IPS-18a (cell line): ENCODE data around the gene C2orf49.
"Not testable (repeated sequence)": the region's sequence is repeated elsewhere in the genome, so short reads cannot be mapped to it uniquely, and the experiment has no call there.

Source experiments
- H3K27ac ChIP-seq: one replicate; pipeline ENCODE4 v1.5.1; 2013; ENCODE audit warnings: low read length
- H3K27me3 ChIP-seq: one replicate; pipeline ENCODE4 v1.6.1; 2013; ENCODE audit warnings: mild to moderate bottlenecking, low read length; ENCODE audit not compliant: control insufficient read depth, insufficient read depth
- H3K36me3 ChIP-seq: one replicate; pipeline ENCODE4 v1.6.1; 2013; ENCODE audit warnings: low read depth, low read length; ENCODE audit not compliant: control insufficient read depth
- H3K4me1 ChIP-seq: one replicate; pipeline ENCODE4 v1.6.1; 2013; ENCODE audit warnings: low read depth, low read length; ENCODE audit not compliant: control insufficient read depth
- H3K4me3 ChIP-seq: one replicate; pipeline ENCODE4 v1.5.1; 2013; ENCODE audit warnings: low read length
- H3K9ac ChIP-seq: one replicate; pipeline ENCODE4 v1.6.1; 2013; ENCODE audit warnings: mild to moderate bottlenecking, low read length, moderate library complexity
- H3K9me3 ChIP-seq: one replicate; pipeline ENCODE4 v1.6.1; 2013; ENCODE audit warnings: low read depth, low read length; ENCODE audit not compliant: control insufficient read depth

Gene C2orf49

GRCh38 chr2:105323111-105323510 lies 14.2 kb upstream of the C2orf49 start:
- no peaks in the 10 kb centered on the region for H3K36me3 ChIP-seq
- H3K4me1 ChIP-seq, result peaks cover 11% of the 10 kb centered on the region
- no peak overlapping the region for H3K9ac ChIP-seq
- no peak overlapping the region for H3K4me3 ChIP-seq
- no peaks in the 10 kb centered on the region for H3K27me3 ChIP-seq
- H3K9me3 ChIP-seq, result no peaks in the 10 kb centered on the region
- no peak overlapping the region for H3K27ac ChIP-seq

DNA sequence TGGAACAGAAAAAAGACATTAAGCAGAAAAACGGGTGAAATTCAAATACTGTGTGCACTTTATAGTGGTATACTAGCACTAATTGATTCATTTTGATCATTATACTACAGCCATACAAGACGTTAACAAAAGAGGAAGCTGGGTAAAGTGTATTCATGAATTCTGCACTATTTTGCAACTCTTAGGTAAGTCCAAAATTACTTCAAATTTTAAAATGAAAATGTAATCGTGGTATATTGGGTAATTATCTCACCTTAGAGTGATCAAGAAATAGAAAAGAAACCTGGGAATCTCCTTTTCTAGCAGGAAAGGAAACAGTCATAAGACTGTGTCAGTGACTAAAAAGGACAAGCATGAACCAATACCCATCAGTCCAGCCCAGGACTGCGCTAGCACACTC lies 13.2 kb upstream of the C2orf49 start:
- no peaks in the 10 kb centered on the region for H3K9me3 ChIP-seq
- no peak overlapping the region for H3K4me3 ChIP-seq
- H3K36me3 ChIP-seq, result no peaks in the 10 kb centered on the region
- H3K4me1 ChIP-seq, result peaks cover 16% of the 10 kb centered on the region
- no peaks in the 10 kb centered on the region for H3K27me3 ChIP-seq
- no peak overlapping the region for H3K27ac ChIP-seq
- H3K9ac ChIP-seq, result no peak overlapping the region

DNA sequence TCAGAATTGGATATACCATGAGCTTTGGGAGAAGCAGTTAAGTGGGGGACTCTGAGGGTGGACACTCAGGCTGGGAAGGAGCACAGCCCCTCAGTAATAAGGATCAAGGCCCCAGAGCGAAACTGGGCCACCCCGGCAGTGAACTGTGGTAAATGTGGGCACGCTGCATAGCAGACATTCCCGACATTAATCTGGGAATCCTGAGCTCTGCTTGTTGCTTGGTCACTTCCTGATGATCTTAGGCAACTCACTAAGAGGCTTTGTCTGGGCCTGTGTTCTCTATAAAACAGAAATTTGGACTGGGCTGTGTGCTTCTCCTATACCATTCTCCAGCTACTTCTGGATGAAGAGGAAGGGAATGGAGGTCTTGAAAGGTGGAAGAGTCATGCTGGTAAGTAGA lies 12.6 kb upstream of the C2orf49 start:
- H3K9ac ChIP-seq, result no peak overlapping the region

DNA sequence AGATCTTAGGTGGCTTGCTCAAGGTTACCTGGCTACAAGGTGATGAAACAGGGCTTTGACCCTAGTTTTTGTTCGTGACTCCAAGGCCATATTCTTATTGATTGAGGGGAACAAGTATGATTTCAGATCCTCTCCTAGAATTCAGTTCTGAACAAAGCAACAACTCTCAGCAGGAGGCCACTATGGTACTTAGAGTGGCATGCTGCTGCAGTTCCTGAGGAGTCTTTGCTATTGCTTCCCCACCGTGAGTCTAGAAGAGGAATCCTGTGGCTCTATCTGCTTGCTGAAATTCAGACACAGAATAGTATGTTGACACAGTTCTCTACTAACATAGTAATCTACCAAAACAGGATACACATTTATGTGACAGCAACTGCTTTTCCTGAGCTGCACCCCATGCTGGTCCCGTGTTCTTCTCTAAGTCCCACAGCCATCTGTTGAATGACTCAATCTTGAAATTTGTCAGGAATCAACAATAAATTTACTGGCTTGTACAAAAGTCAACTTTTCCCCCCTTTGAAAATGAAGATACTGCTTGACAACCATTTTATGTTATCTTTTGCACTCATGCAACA lies 11.9 kb upstream of the C2orf49 start:
- Histone ChIP-seq H3K9ac (no peak overlapping the region), H3K27me3 (no peaks in the 10 kb centered on the region), H3K27ac (no peak overlapping the region), H3K4me1 (peaks cover 21% of the 10 kb centered on the region), H3K9me3 (no peaks in the 10 kb centered on the region), H3K4me3 (no peak overlapping the region), H3K36me3 (no peaks in the 10 kb centered on the region)

More for the DNA sequence above, 12.6 kb upstream of the C2orf49 start:
- no peak overlapping the region for H3K27ac ChIP-seq
- H3K9me3 ChIP-seq, result no peaks in the 10 kb centered on the region
- no peaks in the 10 kb centered on the region for H3K27me3 ChIP-seq
- no peak overlapping the region for H3K4me3 ChIP-seq
- H3K36me3 ChIP-seq, result no peaks in the 10 kb centered on the region
- H3K4me1 ChIP-seq, result peaks cover 16% of the 10 kb centered on the region

- H3K4me1 ChIP-seq, result peaks cover 24% of the 10 kb centered on the region
- H3K36me3 ChIP-seq, H3K27ac ChIP-seq, H3K9me3 ChIP-seq, H3K27me3 ChIP-seq, H3K9ac ChIP-seq, H3K4me3 ChIP-seq: not testable (repeated sequence)
Measured at GRCh38 chr2:105327271-105327670, 10.1 kb upstream of the C2orf49 start.

- no peaks in the 10 kb centered on the region for H3K36me3 ChIP-seq
- H3K4me1 ChIP-seq, result peaks cover 24% of the 10 kb centered on the region
- no peak overlapping the region for H3K4me3 ChIP-seq
- H3K9ac ChIP-seq, result no peak overlapping the region
- H3K27me3 ChIP-seq, result no peaks in the 10 kb centered on the region
- H3K27ac ChIP-seq, result no peak overlapping the region
- H3K9me3 ChIP-seq, result no peaks in the 10 kb centered on the region
Measured at GRCh38 chr2:105327690-105328089, 9.7 kb upstream of the C2orf49 start.

DNA sequence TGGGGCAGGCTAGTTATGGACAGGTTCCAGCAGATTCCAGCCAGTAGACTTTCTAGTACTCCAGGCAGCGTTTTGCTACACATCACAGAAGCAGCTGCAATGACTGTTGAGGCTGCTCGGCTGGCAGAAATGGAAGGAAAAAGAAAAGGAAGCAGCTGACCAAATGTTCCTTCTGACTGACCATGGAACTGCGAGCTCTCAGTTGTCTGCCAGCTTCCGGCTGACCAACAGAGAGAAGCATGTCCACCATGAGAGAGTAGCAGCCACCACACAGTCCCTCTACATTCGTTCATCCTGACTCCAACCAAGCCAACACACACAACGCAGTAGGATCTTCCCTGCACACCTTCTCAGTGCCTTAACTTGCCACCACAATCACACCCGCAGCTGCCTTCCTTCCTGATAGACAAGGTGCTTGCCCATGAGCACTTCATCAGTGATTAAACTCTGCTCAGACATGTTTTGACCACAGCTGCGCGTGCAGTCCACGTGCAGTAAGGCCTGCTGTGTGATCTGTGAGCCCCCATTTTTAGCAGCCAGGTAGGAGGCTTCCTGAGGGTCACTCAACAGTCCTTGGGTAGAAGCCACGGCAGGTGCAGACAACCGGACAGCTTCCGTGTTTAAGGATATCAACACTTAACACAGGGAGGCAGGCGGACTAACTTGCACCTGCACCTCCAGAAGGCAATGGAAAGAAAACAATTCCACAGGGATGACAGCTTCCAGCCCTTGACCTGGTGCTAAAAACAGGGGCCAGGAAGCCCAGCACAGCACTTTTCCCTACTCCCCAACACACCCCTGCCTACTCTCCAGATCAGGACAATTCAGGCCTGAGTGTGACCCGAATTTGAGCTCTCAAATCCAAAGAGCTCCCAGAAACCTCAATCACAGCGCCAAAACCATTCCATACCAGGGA lies 8.8 kb upstream of the C2orf49 start:
- Histone ChIP-seq H3K9ac (peak overlapping the region; percentile 41), H3K36me3 (no peaks in the 10 kb centered on the region), H3K4me3 (peak overlapping the region; percentile 65), H3K4me1 (peaks cover 24% of the 10 kb centered on the region), H3K9me3 (no peaks in the 10 kb centered on the region), H3K27ac (no peak overlapping the region), H3K27me3 (no peaks in the 10 kb centered on the region)

- H3K9ac ChIP-seq, result peak overlapping the region; percentile 41
- H3K4me1 ChIP-seq, result peaks cover 24% of the 10 kb centered on the region
- peak overlapping the region; percentile 65 for H3K4me3 ChIP-seq
- H3K36me3 ChIP-seq, result peaks cover 3% of the 10 kb centered on the region
- no peaks in the 10 kb centered on the region for H3K27me3 ChIP-seq
- H3K9me3 ChIP-seq, result no peaks in the 10 kb centered on the region
- H3K27ac ChIP-seq, result no peak overlapping the region
Measured at GRCh38 chr2:105329197-105329554, 8.2 kb upstream of the C2orf49 start.

DNA sequence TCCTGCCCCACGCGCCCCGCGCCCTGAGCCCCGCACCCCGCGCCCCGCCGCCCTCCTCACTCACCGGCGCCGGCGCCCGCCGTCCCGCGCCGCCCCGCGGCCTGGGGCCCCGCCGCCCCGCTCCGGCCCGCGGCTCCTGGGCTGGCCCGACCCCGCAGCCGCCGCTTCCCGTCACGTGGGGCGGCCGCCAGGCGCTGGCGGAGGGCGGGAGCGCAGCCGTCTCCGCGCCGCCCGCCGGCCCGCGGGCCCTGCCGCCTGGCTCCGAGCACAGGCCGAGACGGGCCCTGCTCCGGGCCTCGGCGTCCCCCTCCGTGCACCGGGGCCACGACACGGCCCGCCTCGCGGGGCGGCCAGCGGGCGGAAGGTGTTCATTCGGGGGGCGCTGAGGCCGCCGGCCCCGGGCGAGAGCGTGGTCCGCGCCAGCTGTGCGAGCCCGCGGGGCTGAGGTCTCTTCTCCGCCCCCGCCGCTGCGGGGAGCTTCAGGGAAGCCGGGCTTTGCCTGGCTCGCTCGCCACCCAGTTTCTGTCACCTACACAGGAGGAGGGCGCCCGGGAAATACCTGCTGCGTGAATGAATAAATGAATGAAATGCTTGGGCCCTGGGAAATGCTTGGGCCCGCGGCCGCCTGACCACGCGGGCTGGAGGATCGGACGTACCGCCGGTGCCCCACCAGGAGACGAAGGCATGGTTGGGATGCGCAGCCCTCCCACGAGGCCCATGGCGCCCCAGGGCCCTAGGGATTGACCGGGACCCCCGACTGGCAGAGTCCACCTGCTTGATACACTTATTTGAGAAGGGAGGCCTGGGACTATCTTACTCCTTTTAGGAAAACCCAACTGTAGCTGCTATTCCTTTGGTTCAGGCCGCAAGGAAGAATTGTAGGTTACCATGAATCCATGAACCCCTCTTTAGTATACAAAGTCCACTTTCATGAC lies 7.5 kb upstream of the C2orf49 start, which contains the start of gene TGFBRAP1:
Gene TGFBRAP1 (minus strand): TSS at position 175 of the 935 bp plus-strand sequence. CDS start 21,434 bp downstream, outside the sequence.
- no peaks in the 10 kb centered on the region for H3K9me3 ChIP-seq
- peaks cover 22% of the 10 kb centered on the region for H3K4me1 ChIP-seq
- H3K27me3 ChIP-seq, result no peaks in the 10 kb centered on the region
- H3K27ac ChIP-seq, result no peak within 1 kb of the TSS
- H3K9ac ChIP-seq, result peak within 1 kb of the TSS; percentile 78
- H3K36me3 ChIP-seq, result peaks cover 7% of the 10 kb centered on the region
- H3K4me3 ChIP-seq, result peak within 1 kb of the TSS; percentile 65

- Histone ChIP-seq H3K27me3 (no peaks in the 10 kb centered on the region), H3K27ac (no peak overlapping the region), H3K4me3 (peak overlapping the region; percentile 65), H3K9ac (peak overlapping the region; percentile 78), H3K9me3 (no peaks in the 10 kb centered on the region), H3K4me1 (peaks cover 13% of the 10 kb centered on the region), H3K36me3 (peaks cover 7% of the 10 kb centered on the region)
Measured at GRCh38 chr2:105330681-105331375, 6.5 kb upstream of the C2orf49 start.

DNA sequence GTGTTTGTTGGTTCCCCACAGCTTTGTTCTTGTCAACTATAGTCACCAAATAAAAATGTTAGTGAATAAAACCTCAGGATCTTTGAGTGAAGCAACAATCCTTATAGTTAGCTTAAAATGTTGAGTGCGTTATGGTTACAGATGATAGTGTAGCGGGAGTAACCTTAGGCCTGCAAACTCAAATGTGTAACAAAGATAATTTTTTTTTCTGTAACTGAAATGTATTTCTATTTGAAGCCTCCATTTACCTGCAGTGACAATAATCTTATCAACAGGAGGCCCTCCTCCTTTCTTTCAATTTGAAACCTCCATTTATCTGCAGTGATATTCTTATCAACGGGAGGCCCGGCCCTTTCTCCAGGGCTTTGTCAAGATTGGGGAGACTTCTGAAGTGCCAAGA lies 3.1 kb upstream of the C2orf49 start:
- H3K4me1 ChIP-seq, result peaks cover 8% of the 10 kb centered on the region
- no peaks in the 10 kb centered on the region for H3K9me3 ChIP-seq
- no peak overlapping the region for H3K27ac ChIP-seq
- peaks cover 10% of the 10 kb centered on the region for H3K36me3 ChIP-seq
- H3K4me3 ChIP-seq, result no peak overlapping the region
- H3K27me3 ChIP-seq, result no peaks in the 10 kb centered on the region
- no peak overlapping the region for H3K9ac ChIP-seq
